Stimulated activated naive CD8-positive, alpha-beta T cell treated with anti-CD3 and anti-CD28 coated beads, Interleukin-15, Interleukin-2, amounts not matched to agents 100 ng/mL and 50 ng/mL, for 24 hours (primary cell): ENCODE measurements around the gene CEACAM16.
A peak's percentile ranks its signal among the peaks of the same experiment; 100 is the strongest.

Source experiments
- H3K27ac Mint-ChIP-seq: one replicate; pipeline ENCODE4 v1.8.0; 2021; ENCODE audit warnings: mild to moderate bottlenecking, mixed read lengths
- H3K27me3 Mint-ChIP-seq: one replicate; pipeline ENCODE4 v1.8.0; 2021; ENCODE audit warnings: mixed read lengths
- H3K36me3 Mint-ChIP-seq: one replicate; pipeline ENCODE4 v1.8.0; 2021; ENCODE audit warnings: low read depth, mixed read lengths
- H3K4me1 Mint-ChIP-seq: one replicate; pipeline ENCODE4 v1.8.0; 2021; ENCODE audit warnings: low read depth, mixed read lengths
- H3K4me3 Mint-ChIP-seq: one replicate; pipeline ENCODE4 v1.8.0; 2021; ENCODE audit warnings: mild to moderate bottlenecking, mixed read lengths
- H3K9me3 Mint-ChIP-seq: one replicate; pipeline ENCODE4 v1.8.0; 2021; ENCODE audit warnings: mixed read lengths

CEACAM16 gene

DNA sequence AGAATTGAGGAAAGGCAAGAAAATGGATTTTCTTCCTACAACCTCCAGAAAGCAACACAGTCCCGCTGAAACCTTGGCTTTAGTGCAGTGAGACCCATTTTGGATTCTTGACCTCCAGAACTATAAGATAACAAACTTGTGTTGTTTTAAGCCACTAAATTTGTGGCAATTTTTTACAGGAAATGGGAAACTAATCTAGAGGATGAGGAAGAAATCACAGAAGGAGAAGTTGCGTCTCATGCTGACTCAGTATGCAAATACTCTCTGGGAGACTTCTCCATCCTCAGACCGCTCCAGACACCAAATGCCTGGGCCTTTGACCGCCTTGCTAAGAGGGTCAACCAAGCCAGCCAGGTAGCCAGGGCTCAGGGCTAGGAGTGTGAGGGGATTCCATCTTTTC is 13.1 kb upstream of the CEACAM16 start:
- Mint-ChIP-seq H3K27ac (no peak overlapping the region), H3K9me3 (no peaks in the 10 kb centered on the region), H3K36me3 (no peaks in the 10 kb centered on the region), H3K27me3 (peaks cover 16% of the 10 kb centered on the region), H3K4me1 (peaks cover 26% of the 10 kb centered on the region), H3K4me3 (no peak overlapping the region)

- Mint-ChIP-seq H3K27ac (no peak overlapping the region), H3K4me3 (no peak overlapping the region), H3K36me3 (no peaks in the 10 kb centered on the region), H3K27me3 (peaks cover 16% of the 10 kb centered on the region), H3K9me3 (no peaks in the 10 kb centered on the region), H3K4me1 (peaks cover 31% of the 10 kb centered on the region)
These were observed 12.1 kb upstream of the CEACAM16 start for GRCh38 chr19:44686896-44687295.

- Mint-ChIP-seq H3K27me3 (peaks cover 16% of the 10 kb centered on the region), H3K4me1 (peaks cover 41% of the 10 kb centered on the region), H3K27ac (no peak overlapping the region), H3K9me3 (no peaks in the 10 kb centered on the region), H3K4me3 (no peak overlapping the region), H3K36me3 (no peaks in the 10 kb centered on the region)
These were observed 11.1 kb upstream of the CEACAM16 start for GRCh38 chr19:44687888-44688287.

DNA sequence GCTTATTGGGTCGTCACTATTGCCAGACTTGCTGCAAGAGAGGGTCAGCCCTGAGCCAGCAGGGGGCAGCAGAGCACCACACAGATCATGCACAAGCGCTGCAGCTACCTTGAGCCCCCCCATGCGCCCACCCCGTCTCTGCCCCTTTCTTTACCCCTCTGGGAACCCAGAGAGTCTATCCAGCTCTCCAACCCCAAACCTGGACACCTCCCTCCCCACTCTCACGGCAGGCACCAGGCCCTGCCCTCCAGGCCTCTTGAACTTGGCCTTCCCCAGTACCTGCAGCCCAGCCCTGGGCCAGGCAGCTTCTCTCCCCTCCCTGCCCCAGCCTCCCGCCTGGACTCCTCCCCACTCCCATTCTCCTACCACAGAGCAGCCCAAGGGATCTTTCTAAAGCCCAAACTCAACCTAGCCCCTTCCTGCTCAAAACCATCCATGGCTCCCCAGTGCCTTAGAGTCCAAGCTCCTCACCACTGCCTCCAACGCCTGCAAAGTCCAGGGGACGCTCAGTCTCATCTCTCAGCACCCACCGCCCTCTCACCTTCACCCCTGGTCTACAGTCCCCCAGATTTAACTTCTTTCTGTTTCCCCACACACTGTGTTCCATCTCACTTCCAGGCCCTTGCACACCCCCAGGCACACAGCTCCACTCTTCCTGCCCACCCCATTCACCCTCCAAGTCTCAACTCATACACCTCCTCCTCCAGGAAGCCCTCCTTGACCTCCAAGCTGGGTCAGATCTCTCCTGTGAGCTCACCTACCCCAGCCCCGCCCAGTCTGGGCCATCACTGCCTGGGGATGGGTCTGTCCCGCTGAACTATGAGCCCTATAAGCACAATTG is 9.4 kb upstream of the CEACAM16 start:
- Mint-ChIP-seq H3K4me3 (no peak overlapping the region), H3K4me1 (peaks cover 43% of the 10 kb centered on the region)

GRCh38 chr19:44690131-44690440 is 8.9 kb upstream of the CEACAM16 start:
- H3K27me3 Mint-ChIP-seq: peaks cover 14% of the 10 kb centered on the region
- peaks cover 38% of the 10 kb centered on the region for H3K4me1 Mint-ChIP-seq
- H3K4me3 Mint-ChIP-seq: no peak overlapping the region
- H3K9me3 Mint-ChIP-seq: no peaks in the 10 kb centered on the region
- H3K36me3 Mint-ChIP-seq: no peaks in the 10 kb centered on the region
- H3K27ac Mint-ChIP-seq: no peak overlapping the region

More for the DNA sequence above, 9.4 kb upstream of the CEACAM16 start:
- Mint-ChIP-seq H3K36me3 (no peaks in the 10 kb centered on the region), H3K27me3 (peaks cover 16% of the 10 kb centered on the region), H3K27ac (no peak overlapping the region), H3K9me3 (no peaks in the 10 kb centered on the region)

- Mint-ChIP-seq H3K36me3 (no peaks in the 10 kb centered on the region), H3K27me3 (peaks cover 11% of the 10 kb centered on the region), H3K9me3 (no peaks in the 10 kb centered on the region), H3K4me1 (peaks cover 27% of the 10 kb centered on the region), H3K4me3 (peak overlapping the region; percentile 47), H3K27ac (peak overlapping the region; percentile 66)
These were observed 6.6 kb upstream of the CEACAM16 start for GRCh38 chr19:44692379-44692721.

- H3K4me1 Mint-ChIP-seq: peaks cover 25% of the 10 kb centered on the region
- H3K4me3 Mint-ChIP-seq: no peak overlapping the region
- peaks cover 6% of the 10 kb centered on the region for H3K27me3 Mint-ChIP-seq
- H3K36me3 Mint-ChIP-seq: no peaks in the 10 kb centered on the region
- H3K27ac Mint-ChIP-seq: peak overlapping the region; percentile 14
- no peaks in the 10 kb centered on the region for H3K9me3 Mint-ChIP-seq
These were observed 4.8 kb upstream of the CEACAM16 start for GRCh38 chr19:44694184-44694579.

- no peaks in the 10 kb centered on the region for H3K36me3 Mint-ChIP-seq
- H3K27ac Mint-ChIP-seq: no peak overlapping the region
- peaks cover 6% of the 10 kb centered on the region for H3K27me3 Mint-ChIP-seq
- H3K4me3 Mint-ChIP-seq: no peak overlapping the region
- peaks cover 16% of the 10 kb centered on the region for H3K4me1 Mint-ChIP-seq
- no peaks in the 10 kb centered on the region for H3K9me3 Mint-ChIP-seq
These were observed 1.8 kb upstream of the CEACAM16 start for GRCh38 chr19:44696939-44697669.

DNA sequence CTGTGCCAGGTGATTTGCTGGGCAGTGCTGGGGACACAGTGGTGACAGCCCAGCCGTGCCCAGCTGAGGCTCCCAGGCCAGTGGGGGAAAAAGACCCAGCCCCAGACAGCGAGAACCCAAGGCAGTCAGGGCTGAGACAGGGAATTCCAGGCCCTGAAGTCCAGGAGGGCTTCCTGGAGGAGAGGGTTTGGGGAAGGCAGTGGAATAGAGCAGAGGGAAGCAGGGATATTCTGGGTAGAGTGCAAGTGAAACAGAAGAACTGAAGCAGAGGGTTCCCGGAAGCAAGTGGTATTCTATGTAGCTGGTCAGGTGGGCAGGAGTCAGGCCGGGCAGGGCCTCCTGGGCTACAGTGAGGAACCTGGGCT is 1.3 kb upstream of the CEACAM16 start:
- Mint-ChIP-seq H3K27ac (no peak overlapping the region), H3K36me3 (no peaks in the 10 kb centered on the region), H3K4me3 (no peak overlapping the region), H3K27me3 (peaks cover 6% of the 10 kb centered on the region), H3K9me3 (no peaks in the 10 kb centered on the region), H3K4me1 (peaks cover 10% of the 10 kb centered on the region)

GRCh38 chr19:44700547-44700946 is 1.6 kb downstream of the CEACAM16 start:
- Mint-ChIP-seq H3K4me3 (no peak overlapping the region), H3K27me3 (peaks cover 6% of the 10 kb centered on the region), H3K27ac (no peak overlapping the region), H3K36me3 (no peaks in the 10 kb centered on the region), H3K9me3 (no peaks in the 10 kb centered on the region), H3K4me1 (no peaks in the 10 kb centered on the region)

DNA sequence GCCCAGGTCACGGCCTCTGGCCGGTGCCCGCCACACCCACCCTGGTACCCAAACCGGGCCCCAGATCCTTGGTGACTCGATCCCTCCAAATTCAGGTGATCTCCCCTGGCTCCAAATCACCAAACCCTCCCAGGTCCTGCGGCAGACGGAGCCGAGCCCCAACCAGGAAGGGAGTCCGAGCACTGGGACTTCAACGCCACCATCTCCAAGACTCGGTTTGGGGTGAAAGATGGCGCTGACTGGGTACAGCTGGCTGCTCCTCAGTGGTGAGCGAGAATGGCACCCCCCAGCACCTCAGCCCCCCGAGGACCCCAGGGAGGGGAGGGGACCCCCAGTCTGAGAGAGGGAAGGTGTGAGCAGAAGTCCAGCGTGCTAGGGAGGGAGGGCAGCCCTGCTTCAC is 2.3 kb downstream of the CEACAM16 start:
- no peak overlapping the region for H3K4me3 Mint-ChIP-seq
- H3K36me3 Mint-ChIP-seq: no peaks in the 10 kb centered on the region
- peaks cover 6% of the 10 kb centered on the region for H3K27me3 Mint-ChIP-seq
- H3K4me1 Mint-ChIP-seq: no peaks in the 10 kb centered on the region
- H3K27ac Mint-ChIP-seq: no peak overlapping the region
- H3K9me3 Mint-ChIP-seq: no peaks in the 10 kb centered on the region

GRCh38 chr19:44702551-44703176 is 3.7 kb downstream of the CEACAM16 start:
- no peaks in the 10 kb centered on the region for H3K36me3 Mint-ChIP-seq
- no peak overlapping the region for H3K4me3 Mint-ChIP-seq
- no peaks in the 10 kb centered on the region for H3K4me1 Mint-ChIP-seq
- H3K27me3 Mint-ChIP-seq: no peaks in the 10 kb centered on the region
- H3K9me3 Mint-ChIP-seq: no peaks in the 10 kb centered on the region
- H3K27ac Mint-ChIP-seq: no peak overlapping the region

DNA sequence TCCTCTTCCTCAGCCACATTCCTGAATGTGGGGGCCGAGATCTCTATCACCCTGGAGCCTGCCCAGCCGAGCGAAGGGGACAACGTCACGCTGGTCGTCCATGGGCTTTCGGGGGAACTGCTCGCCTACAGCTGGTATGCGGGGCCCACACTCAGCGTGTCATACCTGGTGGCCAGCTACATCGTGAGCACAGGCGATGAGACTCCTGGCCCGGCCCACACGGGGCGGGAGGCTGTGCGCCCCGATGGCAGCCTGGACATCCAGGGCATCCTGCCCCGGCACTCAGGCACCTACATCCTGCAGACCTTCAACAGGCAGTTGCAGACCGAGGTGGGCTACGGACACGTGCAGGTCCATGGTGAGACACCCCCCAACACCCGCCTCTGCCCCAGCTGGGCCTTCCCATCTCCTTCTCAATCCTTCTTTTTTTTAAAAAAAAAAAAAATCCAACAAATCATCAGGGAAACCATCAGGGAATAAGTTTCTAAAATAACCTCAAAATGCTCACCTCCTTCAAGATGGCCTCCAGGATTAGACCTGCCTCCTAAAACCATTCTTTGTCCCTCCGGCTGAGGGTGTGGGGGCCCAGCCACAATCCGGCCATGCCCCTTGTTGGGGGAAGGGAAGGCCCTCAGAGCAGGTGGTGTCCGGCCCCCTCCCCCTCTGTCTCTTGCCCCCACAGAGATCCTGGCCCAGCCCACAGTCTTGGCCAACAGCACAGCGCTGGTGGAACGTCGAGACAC is 4.6 kb downstream of the CEACAM16 start:
- Mint-ChIP-seq H3K36me3 (no peaks in the 10 kb centered on the region), H3K9me3 (no peaks in the 10 kb centered on the region), H3K4me3 (no peak overlapping the region), H3K27ac (no peak overlapping the region), H3K4me1 (no peaks in the 10 kb centered on the region), H3K27me3 (no peaks in the 10 kb centered on the region)

GRCh38 chr19:44704982-44705381 is 6.0 kb downstream of the CEACAM16 start:
- Mint-ChIP-seq H3K36me3 (no peaks in the 10 kb centered on the region), H3K27ac (no peak overlapping the region), H3K4me1 (no peaks in the 10 kb centered on the region)

DNA sequence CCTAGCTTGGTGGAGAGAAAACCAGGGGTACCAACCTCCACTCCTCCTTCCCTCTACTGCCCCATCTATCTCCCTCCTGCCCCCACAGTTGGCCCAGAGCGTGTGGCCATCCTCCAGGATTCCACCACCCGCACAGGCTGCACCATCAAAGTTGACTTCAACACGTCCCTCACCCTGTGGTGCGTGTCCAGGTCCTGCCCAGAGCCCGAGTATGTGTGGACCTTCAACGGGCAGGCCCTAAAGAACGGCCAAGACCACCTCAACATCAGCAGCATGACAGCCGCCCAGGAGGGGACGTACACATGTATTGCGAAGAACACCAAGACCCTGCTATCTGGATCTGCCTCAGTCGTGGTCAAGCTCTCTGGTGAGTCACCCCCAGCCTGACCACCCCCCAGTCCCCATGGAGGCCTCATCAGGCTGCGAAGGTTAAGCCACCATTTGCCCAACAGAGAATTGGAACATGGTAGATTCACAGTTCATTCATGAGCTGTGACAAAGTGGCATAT is 6.6 kb downstream of the CEACAM16 start:
- Mint-ChIP-seq H3K36me3 (no peaks in the 10 kb centered on the region), H3K9me3 (no peaks in the 10 kb centered on the region), H3K4me1 (no peaks in the 10 kb centered on the region), H3K4me3 (no peak overlapping the region), H3K27ac (no peak overlapping the region), H3K27me3 (no peaks in the 10 kb centered on the region)

More at GRCh38 chr19:44704982-44705381, 6.0 kb downstream of the CEACAM16 start:
- Mint-ChIP-seq H3K9me3 (no peaks in the 10 kb centered on the region), H3K4me3 (no peak overlapping the region), H3K27me3 (no peaks in the 10 kb centered on the region)
